AML-193 (cell line): ENCODE data around the gene PRKCH.
"Not testable (repeated sequence)": the region's sequence is repeated elsewhere in the genome, so short reads cannot be mapped to it uniquely, and the experiment has no call there.

ENCODE experiments used
- DNase-seq, 2 experiments: peaks; one replicate each; lab custom pipeline; 2025; lab: John Stamatoyannopoulos, UW

Gene PRKCH

GRCh38 chr14:61395115-61395725 lies 73.8 kb downstream of the PRKCH start:
- no peak for DNase-seq

GRCh38 chr14:61396279-61396678 lies 74.9 kb downstream of the PRKCH start:
- no peak for DNase-seq

GRCh38 chr14:61396694-61397093 lies 75.3 kb downstream of the PRKCH start:
- DNase-seq, result no peak

- no peak for DNase-seq
Measured at GRCh38 chr14:61397615-61398014, 76.2 kb downstream of the PRKCH start.

- no peak for DNase-seq
Measured at GRCh38 chr14:61398221-61398620, 76.8 kb downstream of the PRKCH start.

- DNase-seq, result no peak
Measured at GRCh38 chr14:61399365-61399764, 78.0 kb downstream of the PRKCH start.

- no peak for DNase-seq
Measured at GRCh38 chr14:61401461-61401860, 80.1 kb downstream of the PRKCH start.

GRCh38 chr14:61403411-61403810 lies 82.0 kb downstream of the PRKCH start:
- no peak for DNase-seq

GRCh38 chr14:61404637-61405036 lies 83.3 kb downstream of the PRKCH start:
- no peak for DNase-seq

- no peak for DNase-seq
Measured at GRCh38 chr14:61406198-61406597, 84.8 kb downstream of the PRKCH start.

- DNase-seq, result no peak
Measured at GRCh38 chr14:61406675-61407074, 85.3 kb downstream of the PRKCH start.

GRCh38 chr14:61408498-61408897 lies 87.1 kb downstream of the PRKCH start:
- no peak for DNase-seq

- no peak for DNase-seq
Measured at GRCh38 chr14:61409782-61410181, 88.4 kb downstream of the PRKCH start.

- not testable (repeated sequence) for DNase-seq
Measured at GRCh38 chr14:61415934-61416333, 94.6 kb downstream of the PRKCH start.

- DNase-seq, result no peak
Measured at GRCh38 chr14:61416591-61416990, 95.2 kb downstream of the PRKCH start.

- DNase-seq, result no peak
Measured at GRCh38 chr14:61417141-61417540, 95.8 kb downstream of the PRKCH start.

GRCh38 chr14:61417883-61418455 lies 96.6 kb downstream of the PRKCH start:
- DNase-seq, result no peak

GRCh38 chr14:61418746-61419145 lies 97.4 kb downstream of the PRKCH start:
- DNase-seq, result no peak

GRCh38 chr14:61419201-61419600 lies 97.8 kb downstream of the PRKCH start:
- DNase-seq, result no peak

GRCh38 chr14:61420326-61420725 lies 98.9 kb downstream of the PRKCH start:
- no peak for DNase-seq

GRCh38 chr14:61421212-61421923 lies 100.0 kb downstream of the PRKCH start:
- no peak for DNase-seq

- DNase-seq, result no peak
Measured at GRCh38 chr14:61426048-61426447, 104.7 kb downstream of the PRKCH start.

GRCh38 chr14:61428261-61428660 lies 106.9 kb downstream of the PRKCH start:
- no peak for DNase-seq

GRCh38 chr14:61429316-61429715 lies 107.9 kb downstream of the PRKCH start:
- no peak for DNase-seq
